GM13977 (cell line): Measurements from ENCODE around the gene COQ8B.
A peak's percentile ranks its signal among the peaks of the same experiment; 100 is the strongest.
"Not testable (repeated sequence)": the region's sequence is repeated elsewhere in the genome, so short reads cannot be mapped to it uniquely, and the experiment has no call there.

Source experiments
- DNase-seq: peaks from one replicate; pipeline ENCODE4 v3.0.0; 2012; ENCODE audit warnings: low spot score
- CTCF ChIP-seq: IDR thresholded peaks from 2 replicates; pipeline ENCODE4 v1.5.1; 2012; ENCODE audit warnings: mild to moderate bottlenecking, control low read depth; ENCODE audit not compliant: insufficient read depth; ENCODE audit errors: extremely low read depth, missing control alignments
- in situ Hi-C: fragments of 300-500 bp; cut with MboI; formaldehyde crosslinking; loops from one replicate; pipeline ENCODE4 v1.12.0; 2022; ENCODE audit warnings: low sequenced_read_pairs, low pct_unique_long_range_greater_than_20kb, mixed read lengths, inconsistent platforms; ENCODE audit not compliant: unreplicated experiment

Gene COQ8B

GRCh38 chr19:40662925-40663694 lies 53.6 kb downstream of the COQ8B start:
- in situ Hi-C loops: loop anchor here (25.0 kb wide), 1 partner anchor 474 kb away; no protein-coding TSS in a partner anchor
- TF ChIP-seq CTCF: no peak
- DNase-seq: peak; percentile 94

- DNase-seq: no peak
- in situ Hi-C loops: loop anchor here (25.0 kb wide), 1 partner anchor 476 kb away; no protein-coding TSS in a partner anchor
- TF ChIP-seq CTCF: no peak
Measured at GRCh38 chr19:40661616-40662015, 55.1 kb downstream of the COQ8B start.

DNA sequence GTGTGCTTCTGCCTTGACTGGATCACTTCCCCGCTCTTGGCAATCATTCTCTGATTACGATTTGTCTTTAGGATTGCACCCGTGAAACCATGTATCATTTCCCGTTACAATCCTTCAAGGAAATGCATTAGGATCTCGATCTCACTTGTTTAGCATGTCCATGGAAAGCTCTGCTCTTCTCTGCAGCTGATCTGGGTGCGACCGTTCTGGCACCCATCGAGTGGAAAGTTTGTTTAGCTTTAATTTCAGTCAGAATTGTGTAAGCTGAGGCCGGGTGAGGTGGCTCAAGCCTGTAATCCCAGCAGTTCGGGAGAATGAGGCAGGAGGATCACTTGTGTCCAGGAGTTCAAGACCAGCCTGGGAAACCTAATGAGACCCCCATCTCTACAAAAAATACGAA lies 57.1 kb downstream of the COQ8B start:
- in situ Hi-C loops: loop anchor here (10.0 to 25.0 kb wide), 2 partner anchors 155 to 478 kb away; no protein-coding TSS in a partner anchor
- no peak for DNase-seq
- no peak for TF ChIP-seq CTCF

DNA sequence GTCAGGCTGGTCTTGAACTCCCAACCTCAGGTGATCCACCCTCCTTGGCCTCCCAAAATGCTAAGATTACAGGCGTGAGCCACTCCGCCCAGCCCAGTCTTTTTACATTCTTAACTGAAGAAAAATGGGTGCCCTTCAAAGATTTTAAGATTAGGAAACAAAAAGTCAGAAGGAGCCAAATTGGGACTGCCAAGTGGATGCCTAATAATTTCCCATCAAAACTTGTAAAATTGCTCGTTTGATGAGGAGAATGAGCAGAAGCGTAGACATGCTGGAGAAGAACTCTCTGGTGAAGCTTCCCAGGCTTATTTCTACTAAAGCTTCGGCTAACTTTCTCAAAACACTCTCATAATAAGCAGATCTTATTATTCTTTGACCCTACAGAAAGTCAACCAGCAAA lies 57.6 kb downstream of the COQ8B start:
- no peak for TF ChIP-seq CTCF
- in situ Hi-C loops: loop anchor here (10.0 to 25.0 kb wide), 2 partner anchors 156 to 478 kb away; no protein-coding TSS in a partner anchor
- DNase-seq: no peak

- DNase-seq: no peak
- in situ Hi-C loops: loop anchor here (10.0 to 25.0 kb wide), 2 partner anchors 157 to 479 kb away; no protein-coding TSS in a partner anchor
- TF ChIP-seq CTCF: no peak
Measured at GRCh38 chr19:40658031-40658430, 58.7 kb downstream of the COQ8B start.

- in situ Hi-C loops: loop anchor here (10.0 to 25.0 kb wide), 2 partner anchors 159 to 482 kb away; no protein-coding TSS in a partner anchor
- DNase-seq: not testable (repeated sequence)
Measured at GRCh38 chr19:40655684-40656083, 61.0 kb downstream of the COQ8B start.

GRCh38 chr19:40652303-40652702 lies 64.4 kb downstream of the COQ8B start:
- not testable (repeated sequence) for DNase-seq
- in situ Hi-C loops: loop anchor here (10.0 to 25.0 kb wide), 2 partner anchors 162 to 485 kb away; no protein-coding TSS in a partner anchor
